Measurements from ENCODE around the gene CST9L. TPM values are rescaled to one million over a fixed set of nuclear protein-coding genes. Genes with fewer than 3 reads are reported as not detected.

The CST9L gene
- total RNA-seq, 1 donor from 2014 or later = not detected

GRCh38 chr20:23514848-23515247, 53.4 kb downstream of the CST9L start:
- no peak overlapping the region for H3K27ac ChIP-seq
- intact Hi-C loops (cut with DNase I) = no loop called here
- no peak for DNase-seq (ENCODE audit: low spot score in 2 of 2)
- TF ChIP-seq CTCF (IDR thresholded peaks at IDR 0.05) = no peak
- H3K36me3 ChIP-seq = no peaks in the 10 kb centered on the region
- no peaks in the 10 kb centered on the region for H3K9me3 ChIP-seq
- no peaks in the 10 kb centered on the region for H3K4me1 ChIP-seq
- no peaks in the 10 kb centered on the region for H3K27me3 ChIP-seq
- no peak overlapping the region for H3K4me3 ChIP-seq

Other genes starting within 250 kb of the CST9L start
- 50.0 TPM for gene NXT1, start 217.7 kb downstream of the CST9L start, total RNA-seq
- gene GZF1, start 206.3 kb downstream of the CST9L start, total RNA-seq = 54.8 TPM
- 0.75 TPM for gene NAPB, start 147.0 kb downstream of the CST9L start, total RNA-seq
- gene CSTL1, start 128.8 kb downstream of the CST9L start, total RNA-seq = not detected
- not detected for gene CST11, start 115.6 kb downstream of the CST9L start, total RNA-seq
- not detected for gene CST8, start 77.4 kb downstream of the CST9L start, total RNA-seq
- gene CST9, start 37.4 kb upstream of the CST9L start, total RNA-seq = not detected
- 2,609 TPM for gene CST3, start 69.5 kb upstream of the CST9L start, total RNA-seq
- gene CST4, start 120.6 kb upstream of the CST9L start, total RNA-seq = not detected
- not detected for gene CST1, start 182.5 kb upstream of the CST9L start, total RNA-seq

Data from ascending aorta (tissue), 2 donors.